Measurements from ENCODE around the gene TDRD15.
"Not testable (repeated sequence)": the region's sequence is repeated elsewhere in the genome, so short reads cannot be mapped to it uniquely, and the experiment has no call there.

TDRD15 gene

GRCh38 chr2:21146638-21147037, 22.9 kb downstream of the TDRD15 start:
- no peak for DNase-seq (ENCODE audit: low read depth)

DNA sequence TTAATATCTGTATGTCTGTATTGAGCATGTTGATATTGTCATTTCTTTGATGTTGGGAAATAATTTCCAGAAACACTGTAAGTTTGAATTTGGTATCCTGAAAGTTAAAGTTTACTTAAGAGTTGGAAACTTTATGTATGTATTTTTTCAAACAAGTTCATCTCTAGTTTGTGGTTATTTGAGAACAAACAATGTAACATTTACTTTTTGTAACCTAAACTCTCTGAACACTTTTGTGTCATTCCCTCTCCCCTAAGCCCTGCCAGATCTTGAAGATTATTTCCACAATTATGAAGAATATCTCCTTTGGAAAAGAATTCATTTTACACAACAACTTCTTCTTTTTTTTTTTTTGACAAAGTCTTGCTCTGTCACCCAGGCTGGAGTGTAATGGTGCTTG, 24.9 kb downstream of the TDRD15 start:
- DNase-seq (ENCODE audit: low read depth) = no peak

- DNase-seq (ENCODE audit: low read depth) = not testable (repeated sequence)
Measured at GRCh38 chr2:21151234-21151633, 27.5 kb downstream of the TDRD15 start.

- DNase-seq (ENCODE audit: low read depth) = no peak
Measured at GRCh38 chr2:21155365-21156136, 31.8 kb downstream of the TDRD15 start.

- no peak for DNase-seq (ENCODE audit: low read depth)
Measured at GRCh38 chr2:21161122-21161521, 37.4 kb downstream of the TDRD15 start.

- DNase-seq (ENCODE audit: low read depth) = no peak
Measured at GRCh38 chr2:21161832-21162614, 38.3 kb downstream of the TDRD15 start.

- DNase-seq (ENCODE audit: low read depth) = no peak
Measured at GRCh38 chr2:21162615-21162878, 38.8 kb downstream of the TDRD15 start.

- no peak for DNase-seq (ENCODE audit: low read depth)
Measured at GRCh38 chr2:21163213-21163612, 39.4 kb downstream of the TDRD15 start.

DNA sequence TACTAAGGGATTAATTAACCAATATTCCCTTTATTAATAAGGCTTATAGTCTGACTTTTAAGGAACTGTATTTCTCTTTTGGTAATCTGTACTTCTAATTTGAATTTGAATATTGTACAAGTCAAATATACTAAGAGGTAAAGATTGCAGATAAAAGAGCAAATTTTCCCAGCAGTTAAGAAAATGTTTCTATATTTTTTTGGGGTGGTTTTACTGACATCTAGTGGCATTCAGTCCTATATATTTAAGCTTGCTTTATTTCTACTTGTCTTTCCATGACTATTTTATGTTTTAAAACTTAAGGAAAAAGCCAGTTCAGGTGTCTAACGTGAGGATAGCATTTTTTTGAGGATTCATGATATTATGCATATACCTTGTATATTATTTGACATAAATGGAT, 41.6 kb downstream of the TDRD15 start:
- no peak for DNase-seq (ENCODE audit: low read depth)

GRCh38 chr2:21175895-21176646, 52.3 kb downstream of the TDRD15 start:
- no peak for DNase-seq (ENCODE audit: low read depth)

DNA sequence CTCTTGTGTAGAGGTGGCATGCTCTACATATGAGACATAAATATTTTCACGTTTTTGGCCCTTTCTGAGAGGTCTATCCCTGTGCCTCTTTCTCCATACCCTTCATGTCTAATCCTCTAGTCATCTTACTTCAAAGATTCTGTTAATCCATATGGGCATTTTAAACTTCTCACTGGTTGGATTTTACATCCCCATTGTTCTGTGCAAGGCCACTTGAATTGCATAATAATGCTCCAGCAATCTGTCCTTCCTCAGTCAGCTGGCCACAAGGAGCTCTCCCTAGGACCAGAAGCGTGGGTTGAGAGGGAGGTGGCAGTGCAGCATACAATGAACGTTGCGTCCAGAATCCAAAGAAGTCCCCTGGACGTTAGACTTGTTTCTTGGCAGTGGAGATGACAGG, 58.2 kb downstream of the TDRD15 start:
- DNase-seq (ENCODE audit: low read depth) = no peak

DNA sequence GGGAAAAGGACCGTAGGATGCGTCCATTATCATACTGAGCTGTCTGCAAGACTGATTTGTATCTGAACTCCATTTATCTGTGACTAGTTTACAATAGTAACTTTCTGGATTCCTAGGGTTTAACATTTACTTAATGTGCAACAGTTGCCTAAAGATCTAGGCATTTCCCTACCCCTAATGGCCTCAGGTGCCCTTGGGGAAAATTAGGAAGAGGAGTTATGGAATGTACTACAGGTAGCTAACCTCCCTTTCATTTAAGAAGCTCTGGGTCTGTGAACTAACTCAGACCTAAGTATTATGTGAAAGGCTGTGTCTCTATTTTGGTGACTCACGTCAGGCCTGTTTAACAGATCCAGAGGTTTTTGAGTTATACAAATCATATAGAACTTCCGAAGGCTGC, 59.5 kb downstream of the TDRD15 start:
- no peak for DNase-seq (ENCODE audit: low read depth)

GRCh38 chr2:21183726-21184125, 60.0 kb downstream of the TDRD15 start:
- DNase-seq (ENCODE audit: low read depth) = no peak

GRCh38 chr2:21191535-21191934, 67.8 kb downstream of the TDRD15 start:
- no peak for DNase-seq (ENCODE audit: low read depth)
